Osteocyte (in vitro differentiated cells): ENCODE results near the gene ESF1. TPM values are rescaled to one million over a fixed set of nuclear protein-coding genes. Genes with fewer than 3 reads are reported as not detected.

Experiments
- DNase-seq: peaks from one replicate; pipeline ENCODE4 v3.0.0; 2021; ENCODE audit warnings: mixed read lengths; ENCODE audit not compliant: unreplicated experiment; ENCODE audit errors: extremely low spot score
- H3K27ac Mint-ChIP-seq: one replicate; pipeline ENCODE4 v1.8.0; 2021; ENCODE audit warnings: mild to moderate bottlenecking, mixed read lengths; ENCODE audit not compliant: unreplicated experiment
- H3K27me3 Mint-ChIP-seq: one replicate; pipeline ENCODE4 v1.8.0; 2021; ENCODE audit warnings: mixed read lengths; ENCODE audit not compliant: unreplicated experiment
- H3K36me3 Mint-ChIP-seq: one replicate; pipeline ENCODE4 v1.8.0; 2021; ENCODE audit warnings: mixed read lengths; ENCODE audit not compliant: unreplicated experiment
- H3K4me1 Mint-ChIP-seq: one replicate; pipeline ENCODE4 v1.8.0; 2021; ENCODE audit warnings: mixed read lengths; ENCODE audit not compliant: unreplicated experiment
- H3K4me3 Mint-ChIP-seq: one replicate; pipeline ENCODE4 v1.8.0; 2021; ENCODE audit warnings: mild to moderate bottlenecking, moderate library complexity, mixed read lengths; ENCODE audit not compliant: unreplicated experiment
- H3K9me3 Mint-ChIP-seq: one replicate; pipeline ENCODE4 v1.8.0; 2021; ENCODE audit warnings: mixed read lengths; ENCODE audit not compliant: unreplicated experiment
- total RNA-seq: library from RNA; stranded (reverse); gene quantifications from 2 replicates; pipeline ENCODE4 v1.2.1, GENCODE V29; 2021
- TF ChIP-seq, protein P1 (sequence below): fragments of 200-600 bp; sonication (generic); IDR thresholded peaks from 2 replicates; pipeline ENCODE4 v1.5.0; 2021; ENCODE audit warnings: antibody characterized with exemption, mild to moderate bottlenecking, moderate library complexity

The ESF1 gene
- total RNA-seq, 1 donor from 2014 or later: 11.3 TPM

DNA sequence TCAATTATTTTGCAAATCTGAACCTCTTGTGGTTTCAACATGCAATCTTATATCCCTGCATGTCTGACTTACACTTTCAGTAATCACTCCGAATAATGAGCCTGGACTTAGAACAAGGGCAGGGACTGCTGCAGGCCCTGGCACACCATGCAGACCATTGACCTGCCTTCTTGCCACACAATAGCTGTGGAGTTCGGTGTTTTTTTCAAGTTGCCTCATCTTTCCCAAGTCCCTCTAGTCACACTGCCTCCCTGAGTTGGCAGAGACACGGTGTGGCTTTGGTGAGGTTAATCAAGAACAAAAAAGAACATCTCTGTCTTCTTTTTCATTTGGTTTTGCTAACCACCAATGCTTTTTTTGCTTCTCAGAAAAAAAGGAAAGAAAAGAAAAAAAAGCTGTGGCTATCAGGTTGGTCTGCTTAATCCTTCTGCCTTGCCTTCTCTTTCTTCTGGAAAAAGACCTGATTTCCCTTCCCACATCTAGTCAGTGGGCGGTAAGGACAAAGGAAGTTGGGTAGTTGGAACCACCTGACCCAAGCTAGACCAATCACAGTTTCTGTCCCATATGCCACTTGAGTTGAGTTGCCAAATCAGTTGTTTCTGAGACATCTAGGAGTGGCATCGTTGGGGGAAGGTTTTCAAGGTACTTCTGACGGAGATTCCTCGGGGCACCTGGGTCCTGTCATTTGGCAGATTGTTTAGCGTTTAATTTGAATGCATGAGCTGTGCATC lies 90.1 kb downstream of the ESF1 start:
- no peak overlapping the region for H3K27ac Mint-ChIP-seq
- H3K4me3 Mint-ChIP-seq: no peak overlapping the region
- H3K36me3 Mint-ChIP-seq: no peaks in the 10 kb centered on the region
- H3K9me3 Mint-ChIP-seq: no peaks in the 10 kb centered on the region
- H3K27me3 Mint-ChIP-seq: no peaks in the 10 kb centered on the region
- DNase-seq: no peak
- TF ChIP-seq, protein P1, sequence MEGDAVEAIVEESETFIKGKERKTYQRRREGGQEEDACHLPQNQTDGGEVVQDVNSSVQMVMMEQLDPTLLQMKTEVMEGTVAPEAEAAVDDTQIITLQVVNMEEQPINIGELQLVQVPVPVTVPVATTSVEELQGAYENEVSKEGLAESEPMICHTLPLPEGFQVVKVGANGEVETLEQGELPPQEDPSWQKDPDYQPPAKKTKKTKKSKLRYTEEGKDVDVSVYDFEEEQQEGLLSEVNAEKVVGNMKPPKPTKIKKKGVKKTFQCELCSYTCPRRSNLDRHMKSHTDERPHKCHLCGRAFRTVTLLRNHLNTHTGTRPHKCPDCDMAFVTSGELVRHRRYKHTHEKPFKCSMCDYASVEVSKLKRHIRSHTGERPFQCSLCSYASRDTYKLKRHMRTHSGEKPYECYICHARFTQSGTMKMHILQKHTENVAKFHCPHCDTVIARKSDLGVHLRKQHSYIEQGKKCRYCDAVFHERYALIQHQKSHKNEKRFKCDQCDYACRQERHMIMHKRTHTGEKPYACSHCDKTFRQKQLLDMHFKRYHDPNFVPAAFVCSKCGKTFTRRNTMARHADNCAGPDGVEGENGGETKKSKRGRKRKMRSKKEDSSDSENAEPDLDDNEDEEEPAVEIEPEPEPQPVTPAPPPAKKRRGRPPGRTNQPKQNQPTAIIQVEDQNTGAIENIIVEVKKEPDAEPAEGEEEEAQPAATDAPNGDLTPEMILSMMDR: no peak
- H3K4me1 Mint-ChIP-seq: no peaks in the 10 kb centered on the region

DNA sequence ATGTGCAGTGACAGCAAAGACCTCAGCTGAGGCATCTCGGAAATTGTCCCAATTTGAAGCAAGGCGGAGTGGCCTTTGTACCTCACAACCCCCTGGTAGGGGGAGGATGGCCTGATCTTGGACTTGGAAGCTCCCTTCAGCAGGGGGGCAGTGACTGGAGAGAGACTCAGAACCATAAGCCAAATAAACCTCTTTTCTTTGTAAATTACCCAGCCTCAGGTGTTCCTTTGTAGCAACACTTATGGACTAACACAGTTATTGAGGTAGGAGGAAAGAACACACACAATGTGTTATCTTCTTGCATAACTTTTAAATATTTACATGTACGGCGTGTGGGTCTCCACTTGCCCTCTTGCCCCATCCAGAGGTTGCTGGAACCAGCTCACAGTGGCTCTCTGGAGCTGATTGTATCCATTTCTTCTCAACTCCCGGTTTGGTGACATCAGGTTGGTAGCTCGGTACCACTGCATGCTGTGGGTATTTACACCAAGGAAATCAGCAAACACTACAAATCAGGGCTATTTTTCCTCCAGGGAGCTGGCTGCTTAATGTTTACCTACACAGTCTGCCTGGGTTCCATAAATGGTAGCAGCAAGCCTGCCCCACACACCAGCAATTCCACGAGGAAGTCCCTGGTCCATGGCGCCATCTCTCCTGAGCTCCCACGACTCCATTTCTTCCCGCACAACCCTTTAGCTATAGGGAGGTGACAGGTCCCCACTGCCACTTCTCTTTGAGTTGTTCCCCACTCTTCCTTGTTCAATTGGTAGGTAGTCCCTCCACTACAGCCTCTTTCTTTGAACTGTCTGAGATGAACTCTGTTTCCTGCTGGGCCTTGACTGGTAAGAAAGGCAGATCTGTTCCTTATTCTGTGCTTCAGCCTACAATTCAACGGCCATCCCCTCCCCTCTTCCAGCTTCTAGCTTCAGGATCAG lies 91.7 kb downstream of the ESF1 start:
- no peak for DNase-seq
- H3K27me3 Mint-ChIP-seq: no peaks in the 10 kb centered on the region
- no peak overlapping the region for H3K4me3 Mint-ChIP-seq
- H3K27ac Mint-ChIP-seq: no peak overlapping the region
- no peaks in the 10 kb centered on the region for H3K36me3 Mint-ChIP-seq
- no peaks in the 10 kb centered on the region for H3K4me1 Mint-ChIP-seq
- TF ChIP-seq, protein P1: no peak
- H3K9me3 Mint-ChIP-seq: no peaks in the 10 kb centered on the region

DNA sequence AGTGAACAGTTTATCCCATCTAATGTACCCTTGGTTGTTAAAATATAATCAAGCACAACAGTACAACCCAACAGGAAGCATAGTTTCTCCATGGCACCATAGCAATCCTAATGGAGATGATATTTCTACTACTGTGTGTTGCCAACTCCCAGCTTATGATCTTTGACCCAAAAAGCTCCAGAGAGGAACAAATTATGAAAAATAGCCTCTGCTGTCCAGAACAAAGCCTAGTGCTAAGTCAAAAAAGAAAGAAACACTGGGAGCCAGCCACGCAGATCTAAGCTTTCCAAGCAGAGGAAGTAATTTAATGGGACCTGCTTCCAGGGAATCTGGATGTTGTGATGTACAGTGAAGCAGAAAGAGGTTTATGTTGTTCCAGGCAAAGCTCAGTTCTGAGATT lies 93.8 kb downstream of the ESF1 start:
- peaks cover 3% of the 10 kb centered on the region for H3K27me3 Mint-ChIP-seq
- TF ChIP-seq, protein P1: no peak
- no peak overlapping the region for H3K4me3 Mint-ChIP-seq

DNA sequence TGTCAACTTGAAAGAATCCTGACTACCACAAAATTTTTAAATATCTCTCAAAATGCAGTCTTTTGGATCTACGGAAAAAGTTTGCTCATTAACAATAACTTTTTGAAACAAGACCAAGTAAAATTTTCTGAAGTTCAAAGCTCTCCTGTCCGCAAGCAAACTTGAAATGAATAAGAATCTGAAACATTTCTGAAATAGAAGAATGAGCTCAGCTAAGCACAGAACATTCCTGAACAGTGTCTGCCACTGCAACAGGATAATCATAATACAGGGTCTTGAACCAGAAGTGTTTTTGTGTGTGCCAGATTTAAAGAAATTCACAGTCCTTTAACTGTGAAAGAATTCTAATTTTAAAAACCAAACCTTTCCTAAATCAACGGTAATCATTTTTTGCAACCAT lies 96.9 kb downstream of the ESF1 start:
- no peak overlapping the region for H3K27ac Mint-ChIP-seq
- TF ChIP-seq, protein P1: no peak
- H3K4me3 Mint-ChIP-seq: no peak overlapping the region
- peaks cover 13% of the 10 kb centered on the region for H3K27me3 Mint-ChIP-seq
- no peaks in the 10 kb centered on the region for H3K9me3 Mint-ChIP-seq
- DNase-seq: no peak
- H3K4me1 Mint-ChIP-seq: no peaks in the 10 kb centered on the region
- no peaks in the 10 kb centered on the region for H3K36me3 Mint-ChIP-seq

More for the DNA sequence above, 93.8 kb downstream of the ESF1 start:
- H3K27ac Mint-ChIP-seq: no peak overlapping the region
- no peaks in the 10 kb centered on the region for H3K36me3 Mint-ChIP-seq
- H3K4me1 Mint-ChIP-seq: no peaks in the 10 kb centered on the region
- DNase-seq: no peak
- H3K9me3 Mint-ChIP-seq: no peaks in the 10 kb centered on the region

DNA sequence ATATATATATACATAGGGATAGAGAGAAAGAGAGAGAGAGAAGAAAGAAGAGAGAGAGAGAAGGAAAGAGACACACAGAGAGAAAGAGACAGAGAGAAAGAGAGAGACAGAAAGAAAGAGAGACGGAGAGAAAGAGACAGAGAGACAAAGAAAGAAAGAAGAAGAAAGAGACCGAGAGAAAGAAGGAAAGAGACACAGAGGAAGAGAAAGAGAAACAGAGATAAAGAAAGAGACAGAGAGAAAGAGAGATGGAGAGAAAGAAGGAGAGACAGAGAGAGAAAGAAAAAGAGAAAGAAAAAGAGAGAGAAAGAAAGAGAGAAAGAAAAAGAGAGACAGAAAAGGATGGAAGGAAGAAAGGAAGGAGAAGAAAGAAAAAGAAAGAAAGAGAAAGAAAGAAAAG lies 99.1 kb downstream of the ESF1 start:
- TF ChIP-seq, protein P1: no peak
- DNase-seq: no peak

More for the DNA sequence above, 99.1 kb downstream of the ESF1 start:
- Mint-ChIP-seq H3K36me3 (no peaks in the 10 kb centered on the region), H3K4me3 (no peak overlapping the region), H3K9me3 (no peaks in the 10 kb centered on the region), H3K4me1 (no peaks in the 10 kb centered on the region), H3K27me3 (peaks cover 13% of the 10 kb centered on the region), H3K27ac (no peak overlapping the region)
